Omental fat pad (tissue), 4 donors: Measurements from ENCODE around the gene FGFRL1. TPM values are rescaled to one million over a fixed set of nuclear protein-coding genes. Genes with fewer than 3 reads are reported as not detected.

Experiments
- ATAC-seq: fragments of 150-250 bp; one replicate; pipeline ENCODE4 v1.9.1; 2016; ENCODE audit warnings: mild to moderate bottlenecking, moderate library complexity; ENCODE audit not compliant: low FRiP score
- DNase-seq: peaks from one replicate; pipeline ENCODE4 v3.0.0-alpha.2; 2019; ENCODE audit warnings: low spot score
- total RNA-seq, 4 donors: library from RNA; depleted of rRNA; stranded (reverse); fragments of >200 nt; gene quantifications; one replicate each; pipeline ENCODE4 v1.1.0, GENCODE V29; 2016
- TF ChIP-seq, protein P1 (sequence below), 3 donors: fragments of 450-650 bp; IDR thresholded peaks; one replicate each; pipeline ENCODE4 v1.5.1; 2016 to 2017; ENCODE audit warnings: antibody characterized with exemption in 3 of 3, mild to moderate bottlenecking in 3 of 3, moderate library complexity in 2 of 3

The FGFRL1 gene
- total RNA-seq, 4 donors from 2014 or later = 25.1 to 91.7 (median 68.8) TPM

DNA sequence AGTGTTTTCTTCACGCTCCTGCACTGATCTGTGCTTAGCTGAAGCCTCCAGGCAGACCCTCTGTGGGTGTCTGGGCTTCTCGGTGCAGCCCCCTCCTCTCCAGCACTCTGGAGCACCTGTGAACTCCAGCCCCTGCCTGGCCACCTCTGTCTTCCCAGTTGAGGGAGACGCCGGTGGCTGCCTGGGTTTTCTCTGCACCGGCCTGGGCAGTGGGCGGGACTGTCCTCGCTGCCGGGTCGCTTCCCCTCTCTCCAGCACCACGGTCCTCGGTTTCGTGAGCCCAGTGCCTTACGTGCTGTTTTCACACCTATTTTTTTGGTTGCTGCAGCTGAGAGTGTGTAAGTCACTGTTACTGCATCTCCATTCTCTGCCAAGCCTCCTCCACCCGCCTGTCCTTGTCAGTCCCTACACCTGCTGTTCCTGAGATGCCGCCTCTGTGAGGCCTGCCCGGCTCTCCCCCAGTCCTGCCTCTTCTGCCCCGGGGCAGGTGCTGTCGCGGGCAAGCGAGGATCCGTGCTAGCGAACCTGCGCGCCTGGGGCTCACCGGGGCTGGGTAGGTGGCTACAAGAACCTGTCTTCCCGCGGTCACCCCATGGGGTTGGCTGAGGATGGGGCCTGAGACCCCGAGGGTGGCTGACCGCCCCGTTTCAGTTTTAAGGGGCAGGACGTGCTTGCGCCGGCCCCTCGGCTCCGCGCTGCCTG is 2.4 kb upstream of the FGFRL1 start:
- TF ChIP-seq, protein P1, sequence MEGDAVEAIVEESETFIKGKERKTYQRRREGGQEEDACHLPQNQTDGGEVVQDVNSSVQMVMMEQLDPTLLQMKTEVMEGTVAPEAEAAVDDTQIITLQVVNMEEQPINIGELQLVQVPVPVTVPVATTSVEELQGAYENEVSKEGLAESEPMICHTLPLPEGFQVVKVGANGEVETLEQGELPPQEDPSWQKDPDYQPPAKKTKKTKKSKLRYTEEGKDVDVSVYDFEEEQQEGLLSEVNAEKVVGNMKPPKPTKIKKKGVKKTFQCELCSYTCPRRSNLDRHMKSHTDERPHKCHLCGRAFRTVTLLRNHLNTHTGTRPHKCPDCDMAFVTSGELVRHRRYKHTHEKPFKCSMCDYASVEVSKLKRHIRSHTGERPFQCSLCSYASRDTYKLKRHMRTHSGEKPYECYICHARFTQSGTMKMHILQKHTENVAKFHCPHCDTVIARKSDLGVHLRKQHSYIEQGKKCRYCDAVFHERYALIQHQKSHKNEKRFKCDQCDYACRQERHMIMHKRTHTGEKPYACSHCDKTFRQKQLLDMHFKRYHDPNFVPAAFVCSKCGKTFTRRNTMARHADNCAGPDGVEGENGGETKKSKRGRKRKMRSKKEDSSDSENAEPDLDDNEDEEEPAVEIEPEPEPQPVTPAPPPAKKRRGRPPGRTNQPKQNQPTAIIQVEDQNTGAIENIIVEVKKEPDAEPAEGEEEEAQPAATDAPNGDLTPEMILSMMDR (IDR thresholded peaks at IDR 0.05) = no peak
- DNase-seq (no peak), ATAC-seq (no peak)

DNA sequence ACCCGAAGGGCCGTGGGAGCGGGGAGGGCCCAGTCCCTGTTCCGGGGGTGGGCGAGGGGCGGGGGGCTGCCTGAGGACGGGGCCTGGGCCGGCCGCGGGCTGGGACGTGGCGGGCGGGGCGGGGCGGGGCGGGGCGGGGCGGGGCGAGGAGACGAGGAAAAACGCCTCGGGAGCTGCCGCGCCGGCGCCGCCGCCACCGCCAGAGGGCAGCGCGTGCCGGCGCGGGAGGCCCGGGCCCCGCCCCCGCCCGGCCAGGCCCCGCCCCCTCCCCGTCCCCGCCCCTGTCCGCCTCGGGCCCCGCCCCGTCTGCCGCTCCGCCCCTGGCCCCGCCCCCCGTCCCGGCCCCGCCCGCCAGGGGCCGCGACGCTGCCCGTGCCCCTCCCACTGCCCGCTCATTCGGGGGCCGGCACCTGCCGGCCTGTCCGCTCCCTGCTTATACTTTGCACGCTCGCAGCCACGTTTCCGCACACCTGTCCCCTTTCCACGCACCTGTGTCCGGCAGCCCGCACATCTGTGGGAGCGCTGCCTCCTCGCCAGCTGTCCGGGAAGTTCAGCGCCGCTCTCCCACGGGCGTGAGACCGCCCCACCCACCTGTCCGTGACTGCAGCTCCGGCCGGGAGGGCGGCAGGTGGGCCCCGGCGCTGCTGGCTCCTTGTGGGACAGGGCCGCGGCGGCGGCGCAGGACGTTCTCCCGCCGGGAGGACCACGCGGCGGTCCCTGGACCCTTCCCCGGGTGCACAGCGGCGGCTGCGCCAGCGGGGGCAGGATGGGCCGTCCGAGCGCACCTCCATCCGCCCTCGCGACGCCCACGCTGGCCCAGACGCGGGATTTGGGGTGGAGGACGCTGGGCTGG is 1.7 kb upstream of the FGFRL1 start:
- TF ChIP-seq, protein P1 (IDR thresholded peaks at IDR 0.05) = no peak
- no peak for DNase-seq
- peak; percentile 41 for ATAC-seq

DNA sequence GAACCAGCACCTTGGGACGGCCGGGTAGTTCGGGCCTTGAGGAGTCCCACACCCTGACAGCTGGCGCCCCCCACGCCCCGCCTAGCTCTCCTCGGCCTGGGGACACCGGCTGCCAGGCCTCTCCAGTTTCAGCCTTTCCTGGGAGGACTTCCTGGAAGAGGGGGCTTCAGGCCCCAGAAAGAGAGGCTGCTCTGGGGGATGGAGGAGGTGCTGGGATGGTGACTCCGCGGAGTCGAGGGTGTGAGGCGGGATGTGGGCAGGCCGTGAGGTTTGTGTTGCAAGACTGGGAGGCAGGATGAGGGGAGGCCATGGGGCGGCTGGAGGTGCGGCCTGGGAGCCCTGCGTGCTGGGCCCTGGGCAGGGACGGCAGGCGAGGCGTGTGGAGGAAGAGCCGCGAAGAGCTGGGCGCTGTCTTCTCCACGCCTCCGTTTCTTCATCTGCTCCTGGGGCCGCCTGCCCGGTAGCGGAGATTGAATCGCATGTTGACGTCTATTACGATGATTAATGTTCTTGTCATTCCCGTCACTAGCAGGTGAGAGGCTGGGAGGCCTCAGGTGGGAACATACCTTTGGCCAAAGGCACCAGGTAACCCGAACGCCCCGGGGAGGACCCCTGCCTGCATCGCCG is 918 bp upstream of the FGFRL1 start:
- TF ChIP-seq, protein P1 (IDR thresholded peaks at IDR 0.05) = no peak
- DNase-seq (peak; percentile 61), ATAC-seq (peak; percentile 64)

DNA sequence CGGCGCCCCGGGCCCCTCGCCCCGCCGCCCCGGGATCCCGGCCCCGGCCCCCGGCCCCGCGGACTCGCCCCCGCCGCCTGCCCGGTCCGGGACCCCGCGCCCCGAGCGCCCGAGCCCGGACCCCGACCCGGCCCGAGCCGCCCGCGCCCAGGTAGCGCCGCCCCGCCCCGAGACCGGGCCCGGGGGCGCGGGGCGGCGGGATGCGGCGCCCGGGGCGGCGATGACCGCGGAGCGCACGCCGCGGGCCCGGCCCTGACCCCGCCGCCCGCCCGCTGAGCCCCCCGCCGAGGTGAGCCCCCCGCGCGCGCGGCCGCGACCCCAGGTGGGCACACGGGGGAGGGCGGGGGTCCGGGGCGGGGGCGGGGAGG is 224 bp downstream of the FGFRL1 start:
- DNase-seq (no peak), ATAC-seq (peak; percentile 0)
- TF ChIP-seq, protein P1 (IDR thresholded peaks at IDR 0.05) = no peak

DNA sequence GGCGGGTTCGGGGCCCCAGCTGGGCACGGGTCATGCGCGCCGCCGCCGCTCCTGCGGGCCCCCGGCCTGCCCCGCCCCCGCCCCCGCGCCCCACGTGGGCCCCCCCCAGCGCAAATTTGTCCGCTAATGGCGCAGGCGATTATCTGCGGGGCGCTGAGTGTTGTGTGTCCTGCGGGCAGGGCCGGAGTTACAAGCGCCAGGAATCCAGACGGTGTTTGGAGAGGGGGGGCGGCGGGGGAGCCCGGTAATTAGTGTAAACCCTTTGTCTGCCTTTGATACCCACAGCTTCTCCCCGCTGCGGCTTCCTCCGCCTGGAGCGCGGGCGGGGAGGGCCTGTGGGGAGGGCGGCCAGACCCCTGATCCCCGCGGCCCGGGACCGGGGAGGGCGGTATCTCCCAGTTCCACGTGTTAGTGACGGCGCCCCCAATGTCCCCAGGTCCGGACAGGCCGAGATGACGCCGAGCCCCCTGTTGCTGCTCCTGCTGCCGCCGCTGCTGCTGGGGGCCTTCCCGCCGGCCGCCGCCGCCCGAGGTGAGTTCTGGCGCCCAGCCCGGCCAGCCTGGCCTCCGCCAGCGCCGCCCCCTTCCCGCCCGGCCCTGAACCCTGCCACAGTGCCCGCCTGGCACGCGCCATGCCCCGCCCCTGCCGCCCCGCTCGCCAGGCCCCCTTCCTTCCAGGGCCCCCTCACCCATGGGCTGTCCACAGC is 761 bp downstream of the FGFRL1 start:
- DNase-seq (no peak), ATAC-seq (no peak)
- TF ChIP-seq, protein P1 (IDR thresholded peaks at IDR 0.05) = no peak

DNA sequence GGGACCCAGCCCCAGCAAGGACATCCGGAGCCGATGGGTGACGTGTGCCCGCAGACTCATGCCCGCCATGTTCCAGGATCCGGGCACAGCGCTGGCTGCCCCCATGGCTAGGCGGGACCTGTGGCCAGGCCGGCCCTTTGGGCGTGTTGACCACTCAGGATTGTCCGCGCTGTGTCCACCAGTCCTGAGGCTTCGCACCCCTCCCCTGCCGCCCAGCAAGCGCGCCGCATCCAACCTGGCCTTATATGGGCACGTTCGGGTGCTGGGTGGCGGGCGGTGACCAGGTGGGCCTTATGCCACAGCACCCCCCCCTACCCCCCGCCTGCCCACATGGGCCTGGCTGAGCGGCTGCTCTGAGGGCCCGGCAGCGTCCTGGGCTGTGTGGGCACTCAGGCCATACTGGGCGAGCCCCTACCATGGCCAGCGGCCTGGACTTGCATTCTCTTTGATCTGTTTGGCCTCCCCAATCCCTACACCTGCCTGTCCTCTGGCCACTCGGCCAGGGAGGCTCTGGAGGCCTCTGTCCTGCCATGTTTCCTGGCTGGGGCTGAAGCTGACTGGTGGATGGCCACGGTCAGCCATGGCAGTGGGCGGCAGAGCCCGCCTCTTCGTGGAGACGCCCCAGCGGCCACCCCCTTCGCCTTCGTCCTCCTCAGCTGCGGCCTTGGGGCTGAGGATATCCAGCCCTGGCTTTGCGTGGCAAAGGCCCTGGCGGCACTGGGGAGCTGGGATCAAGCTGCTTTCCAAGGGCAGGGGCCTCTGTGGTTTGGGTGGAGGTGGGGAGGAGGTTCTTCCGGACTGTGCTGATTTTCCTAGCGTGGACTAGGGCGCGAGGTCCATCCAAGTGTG is 2.0 kb downstream of the FGFRL1 start:
- no peak for ATAC-seq
- TF ChIP-seq, protein P1 (IDR thresholded peaks at IDR 0.05) = no peak
- no peak for DNase-seq
